Left renal pelvis (tissue), 4 donors: Measurements from ENCODE around the gene CAMK1D. TPM values are rescaled to one million over a fixed set of nuclear protein-coding genes. Genes with fewer than 3 reads are reported as not detected.

Experiments
- DNase-seq, 4 donors: peaks; one replicate each; pipeline ENCODE4 v3.0.0-alpha.2; 2013; ENCODE audit warnings: low read depth in 4 of 4, low spot score in 3 of 4
- polyA plus RNA-seq, 4 donors: library from polyadenylated mRNA; unstranded; fragments of 120-200 nt; gene quantifications; one replicate each; pipeline ENCODE4 v1.2.1, GENCODE V29; 2013; ENCODE audit not compliant: insufficient read length in 4 of 4

The CAMK1D gene
- polyA plus RNA-seq, 4 donors, result 11.1 to 20.6 (median 11.2) TPM

GRCh38 chr10:12397147-12397896 lies 48.0 kb downstream of the CAMK1D start:
- no peak for DNase-seq

GRCh38 chr10:12397941-12398340 lies 48.6 kb downstream of the CAMK1D start:
- no peak for DNase-seq

- no peak for DNase-seq
These were observed 51.1 kb downstream of the CAMK1D start for GRCh38 chr10:12400266-12400931.

GRCh38 chr10:12401466-12401865 lies 52.1 kb downstream of the CAMK1D start:
- DNase-seq, result no peak

- DNase-seq, result no peak
These were observed 53.8 kb downstream of the CAMK1D start for GRCh38 chr10:12403119-12403518.

- no peak for DNase-seq
These were observed 56.3 kb downstream of the CAMK1D start for GRCh38 chr10:12405342-12406320.

GRCh38 chr10:12406764-12407400 lies 57.5 kb downstream of the CAMK1D start:
- no peak for DNase-seq

- no peak for DNase-seq
These were observed 59.1 kb downstream of the CAMK1D start for GRCh38 chr10:12408472-12408871.

GRCh38 chr10:12409161-12409560 lies 59.8 kb downstream of the CAMK1D start:
- DNase-seq, result no peak

GRCh38 chr10:12409613-12410012 lies 60.3 kb downstream of the CAMK1D start:
- no peak for DNase-seq

GRCh38 chr10:12412666-12413368 lies 63.5 kb downstream of the CAMK1D start:
- DNase-seq, result no peak

- no peak for DNase-seq
These were observed 64.0 kb downstream of the CAMK1D start for GRCh38 chr10:12413369-12413711.

GRCh38 chr10:12414278-12414989 lies 65.1 kb downstream of the CAMK1D start:
- no peak for DNase-seq

- DNase-seq, result no peak
These were observed 67.2 kb downstream of the CAMK1D start for GRCh38 chr10:12416344-12417050.

GRCh38 chr10:12417331-12417730 lies 68.0 kb downstream of the CAMK1D start:
- no peak for DNase-seq

GRCh38 chr10:12418000-12418399 lies 68.7 kb downstream of the CAMK1D start:
- DNase-seq, result no peak

GRCh38 chr10:12418725-12419261 lies 69.4 kb downstream of the CAMK1D start:
- no peak for DNase-seq

- DNase-seq, result no peak
These were observed 70.0 kb downstream of the CAMK1D start for GRCh38 chr10:12419262-12419847.
